Activated CD4-positive, alpha-beta T cell treated with anti-CD3 and anti-CD28 coated beads for 36 hours (primary cell): ENCODE measurements around the gene MDC1. TPM values are rescaled to one million over a fixed set of nuclear protein-coding genes. Genes with fewer than 3 reads are reported as not detected.
A peak's percentile ranks its signal among the peaks of the same experiment; 100 is the strongest.
"Not testable (repeated sequence)": the region's sequence is repeated elsewhere in the genome, so short reads cannot be mapped to it uniquely, and the experiment has no call there.

Experiments
- ATAC-seq: fragments of 200-7000 bp; cut with Tn5 transposase; one replicate; pipeline ENCODE4 v1.10.0; 2021; ENCODE audit warnings: mild to moderate bottlenecking, moderate library complexity
- CTCF ChIA-PET: fragments of 350-600 bp; sonication (Branson Sonifier 250); formaldehyde crosslinking; loops from one replicate; lab custom pipeline; 2021; ENCODE audit warnings: antibody characterized with exemption; lab: Charles Lee
- POLR2A ChIA-PET: fragments of 350-600 bp; sonication (Branson Sonifier 250); formaldehyde crosslinking; loops from one replicate; lab custom pipeline; 2021; ENCODE audit warnings: antibody characterized with exemption, inconsistent platforms; lab: Charles Lee
- DNase-seq: peaks from one replicate; pipeline ENCODE4 v3.0.0-alpha.2; 2020
- H3K27ac Mint-ChIP-seq: one replicate; pipeline ENCODE4 v1.8.0; 2021; ENCODE audit warnings: mixed read lengths
- H3K27me3 Mint-ChIP-seq: one replicate; pipeline ENCODE4 v1.8.0; 2021; ENCODE audit warnings: mixed read lengths
- H3K36me3 Mint-ChIP-seq: one replicate; pipeline ENCODE4 v1.8.0; 2021; ENCODE audit warnings: low read depth, mixed read lengths
- H3K4me1 Mint-ChIP-seq: one replicate; pipeline ENCODE4 v1.8.0; 2021; ENCODE audit warnings: mixed read lengths
- H3K4me3 Mint-ChIP-seq: one replicate; pipeline ENCODE4 v1.8.0; 2021; ENCODE audit warnings: mild to moderate bottlenecking, moderate library complexity, mixed read lengths
- H3K9me3 Mint-ChIP-seq: one replicate; pipeline ENCODE4 v1.8.0; 2021; ENCODE audit warnings: low read depth, mixed read lengths
- intact Hi-C, 2 experiments: fragments of 100-400 bp; cut with DNase I in 1 of 2; cut with micrococcal nuclease in 1 of 2; formaldehyde crosslinking; loops; one replicate each; pipeline versions ENCODE4 v1.14.2 to v1.15.1; 2022 to 2024; cut with DNase I, micrococcal nuclease
- total RNA-seq, 2 experiments: library from RNA; stranded (reverse); gene quantifications; one replicate each; pipeline ENCODE4 v1.2.3, GENCODE V29; 2021

Gene MDC1
- total RNA-seq, 2 experiments from 2014 or later = 92.0 to 101 TPM

DNA sequence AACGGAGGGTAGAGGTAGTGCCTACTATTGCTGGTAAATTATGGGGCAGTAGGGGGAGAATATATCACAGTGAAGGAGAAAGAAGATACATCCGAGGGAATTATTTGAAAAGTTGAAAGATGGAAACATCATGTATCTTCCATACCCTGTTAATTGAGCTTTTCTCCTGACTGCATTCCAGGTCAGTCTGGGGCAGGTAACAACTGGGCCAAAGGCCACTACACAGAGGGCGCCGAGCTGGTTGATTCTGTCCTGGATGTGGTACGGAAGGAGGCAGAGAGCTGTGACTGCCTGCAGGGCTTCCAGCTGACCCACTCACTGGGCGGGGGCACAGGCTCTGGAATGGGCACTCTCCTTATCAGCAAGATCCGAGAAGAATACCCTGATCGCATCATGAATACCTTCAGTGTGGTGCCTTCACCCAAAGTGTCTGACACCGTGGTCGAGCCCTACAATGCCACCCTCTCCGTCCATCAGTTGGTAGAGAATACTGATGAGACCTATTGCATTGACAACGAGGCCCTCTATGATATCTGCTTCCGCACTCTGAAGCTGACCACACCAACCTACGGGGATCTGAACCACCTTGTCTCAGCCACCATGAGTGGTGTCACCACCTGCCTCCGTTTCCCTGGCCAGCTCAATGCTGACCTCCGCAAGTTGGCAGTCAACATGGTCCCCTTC, 6.2 kb upstream of the MDC1 start:
- H3K9me3 Mint-ChIP-seq, ATAC-seq, DNase-seq, H3K27me3 Mint-ChIP-seq: not testable (repeated sequence)
- peaks cover 65% of the 10 kb centered on the region for H3K36me3 Mint-ChIP-seq
- H3K4me1 Mint-ChIP-seq = peaks cover 42% of the 10 kb centered on the region
- ChIA-PET POLR2A (interaction anchor here (0.5 to 2.7 kb wide), 7 partner anchors 12 to 328 kb away, joined by 3 to 18 read pairs (median 4); no protein-coding TSS in a partner anchor), CTCF (interaction anchor here (0.6 to 4.7 kb wide), 24 partner anchors 8 to 166 kb away, joined by 3 to 97 read pairs (median 4); partner anchors contain the start of genes ATAT1, DHX16 and PRR3)
- H3K4me3 Mint-ChIP-seq = peak overlapping the region; percentile 98
- H3K27ac Mint-ChIP-seq = peak overlapping the region; percentile 92
- intact Hi-C loops = loop anchor here (2.0 to 5.0 kb wide), 3 partner anchors 231 to 679 kb away; partner anchors contain the start of gene MICA (in 1 of the 2)

DNA sequence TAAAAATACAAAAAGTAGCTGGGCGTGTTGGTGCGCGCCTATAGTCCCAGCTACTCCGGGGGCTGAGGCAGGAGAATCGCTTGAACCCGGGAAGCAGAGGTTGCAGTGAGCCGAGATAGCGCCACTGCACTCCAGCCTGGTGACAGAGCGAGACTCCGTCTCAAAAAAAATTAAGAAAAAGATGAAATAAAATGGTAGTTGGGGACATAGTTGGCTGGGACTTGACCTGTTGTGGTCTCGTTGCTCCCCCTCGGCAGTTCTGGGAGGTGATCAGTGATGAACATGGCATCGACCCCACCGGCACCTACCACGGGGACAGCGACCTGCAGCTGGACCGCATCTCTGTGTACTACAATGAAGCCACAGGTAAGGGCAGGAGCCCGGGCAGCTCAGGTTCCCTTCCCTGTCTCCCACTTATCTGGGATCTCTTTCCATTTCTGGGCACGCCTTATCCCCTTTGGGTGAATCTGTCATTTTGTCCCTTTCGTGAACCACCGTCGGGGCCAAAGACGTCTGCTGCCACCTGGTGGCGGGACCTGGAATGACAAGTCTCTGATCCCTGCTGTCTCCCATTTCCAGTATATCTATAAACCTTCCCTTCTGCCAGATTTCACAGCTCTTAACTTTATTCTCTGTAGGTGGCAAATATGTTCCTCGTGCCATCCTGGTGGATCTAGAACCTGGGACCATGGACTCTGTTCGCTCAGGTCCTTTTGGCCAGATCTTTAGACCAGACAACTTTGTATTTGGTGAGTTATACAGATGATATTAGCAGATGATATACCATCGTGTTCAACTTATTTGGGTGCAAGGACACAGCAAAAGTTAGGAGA, 5.4 kb upstream of the MDC1 start:
- intact Hi-C loops = loop anchor here (1.0 to 5.0 kb wide), 4 partner anchors 43 to 680 kb away; partner anchors contain the start of gene MICA (in 1 of the 2)
- CTCF ChIA-PET = interaction anchor here (0.6 to 4.7 kb wide), 32 partner anchors 8 to 232 kb away, joined by 3 to 97 read pairs (median 4); partner anchors contain the start of genes ATAT1, DHX16, MRPS18B and PPP1R10

GRCh38 chr6:30722025-30722279, 4.9 kb upstream of the MDC1 start:
- H3K4me3 Mint-ChIP-seq = peak overlapping the region; percentile 98
- DNase-seq = peak; percentile 35
- peak overlapping the region; percentile 92 for H3K27ac Mint-ChIP-seq
- not testable (repeated sequence) for H3K27me3 Mint-ChIP-seq, H3K9me3 Mint-ChIP-seq, ATAC-seq
- intact Hi-C loops = loop anchor here (1.0 to 5.0 kb wide), 4 partner anchors 43 to 680 kb away; partner anchors contain the start of gene MICA (in 1 of the 2)
- ChIA-PET CTCF (interaction anchor here (0.7 to 4.7 kb wide), 24 partner anchors 8 to 232 kb away, joined by 3 to 97 read pairs (median 4); partner anchors contain the start of genes ATAT1, DHX16, MRPS18B and PPP1R10), POLR2A (interaction anchor here (0.6 to 2.7 kb wide), 7 partner anchors 9 to 106 kb away, joined by 3 to 20 read pairs (median 8); no protein-coding TSS in a partner anchor)
- H3K36me3 Mint-ChIP-seq = peaks cover 65% of the 10 kb centered on the region
- H3K4me1 Mint-ChIP-seq = peaks cover 46% of the 10 kb centered on the region

More for the DNA sequence above, 5.4 kb upstream of the MDC1 start:
- Mint-ChIP-seq H3K9me3 (no peaks in the 10 kb centered on the region), H3K27me3 (no peaks in the 10 kb centered on the region), H3K4me3 (peak overlapping the region; percentile 98), H3K27ac (peak overlapping the region; percentile 92), H3K36me3 (peaks cover 65% of the 10 kb centered on the region), H3K4me1 (peaks cover 45% of the 10 kb centered on the region)
- POLR2A ChIA-PET = interaction anchor here (0.6 to 2.7 kb wide), 7 partner anchors 8 to 107 kb away, joined by 3 to 20 read pairs (median 8); no protein-coding TSS in a partner anchor
- DNase-seq = peak; percentile 90
- ATAC-seq = no peak

DNA sequence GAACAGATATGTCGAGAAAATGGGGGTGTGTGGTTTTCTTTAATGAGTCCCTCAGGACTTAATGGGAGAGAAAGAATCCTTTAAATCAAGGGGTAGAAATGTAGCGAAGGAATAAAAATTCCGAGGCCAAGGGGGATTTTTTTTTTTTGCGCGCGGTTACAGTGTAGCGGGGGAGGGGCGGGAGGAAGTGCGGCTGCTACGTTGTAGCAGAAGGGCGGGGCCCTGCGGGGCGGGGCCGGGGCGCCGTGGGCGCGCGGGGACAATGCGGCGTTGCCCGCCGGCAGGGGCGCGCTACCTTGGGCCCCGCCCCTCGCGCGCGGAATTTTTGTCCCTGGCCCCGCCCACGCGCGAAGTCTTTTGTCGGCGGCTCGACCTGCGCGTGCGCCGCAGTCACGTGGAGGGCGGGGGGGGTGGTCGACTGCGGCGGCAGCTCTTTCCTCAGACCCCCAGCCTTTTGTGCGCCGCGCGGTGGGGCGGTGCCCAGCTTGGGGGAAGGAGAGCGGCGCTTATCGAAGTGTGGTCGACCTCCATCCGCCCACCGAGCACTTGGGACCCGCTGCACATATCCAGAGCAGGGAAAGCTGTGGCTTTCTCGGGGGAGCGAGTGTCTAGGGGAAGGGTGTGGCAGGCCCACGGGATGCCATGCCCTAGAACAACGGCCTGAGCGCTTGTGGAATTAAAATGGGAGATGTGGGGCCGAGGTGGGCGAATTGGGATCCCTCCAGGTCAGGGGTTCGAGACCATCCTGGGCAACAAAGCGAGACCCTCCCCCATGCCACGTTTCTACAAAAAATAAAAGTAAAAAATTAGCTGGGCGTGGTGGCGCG, 4.3 kb upstream of the MDC1 start:
- ChIA-PET POLR2A (interaction anchor here (0.6 to 2.7 kb wide), 7 partner anchors 9 to 106 kb away, joined by 3 to 20 read pairs (median 8); partner anchors contain the start of gene IER3), CTCF (interaction anchor here (0.6 to 4.7 kb wide), 19 partner anchors 10 to 231 kb away, joined by 3 to 97 read pairs (median 4); partner anchors contain the start of genes DHX16, MRPS18B and PPP1R10)
- Mint-ChIP-seq H3K4me3 (peak overlapping the region; percentile 98), H3K9me3 (no peaks in the 10 kb centered on the region), H3K27ac (peak overlapping the region; percentile 95), H3K27me3 (no peaks in the 10 kb centered on the region), H3K4me1 (peaks cover 50% of the 10 kb centered on the region), H3K36me3 (peaks cover 67% of the 10 kb centered on the region)
- ATAC-seq (peak; percentile 13), DNase-seq (peak; percentile 98)
- intact Hi-C loops = loop anchor here (1.0 to 5.0 kb wide), 16 partner anchors 13 to 681 kb away; partner anchors contain the start of genes FLOT1 (in 2 of the 2), MRPS18B (in 2 of the 2), PPP1R10 (in 2 of the 2) and ABCF1 (in 1 of the 2)

DNA sequence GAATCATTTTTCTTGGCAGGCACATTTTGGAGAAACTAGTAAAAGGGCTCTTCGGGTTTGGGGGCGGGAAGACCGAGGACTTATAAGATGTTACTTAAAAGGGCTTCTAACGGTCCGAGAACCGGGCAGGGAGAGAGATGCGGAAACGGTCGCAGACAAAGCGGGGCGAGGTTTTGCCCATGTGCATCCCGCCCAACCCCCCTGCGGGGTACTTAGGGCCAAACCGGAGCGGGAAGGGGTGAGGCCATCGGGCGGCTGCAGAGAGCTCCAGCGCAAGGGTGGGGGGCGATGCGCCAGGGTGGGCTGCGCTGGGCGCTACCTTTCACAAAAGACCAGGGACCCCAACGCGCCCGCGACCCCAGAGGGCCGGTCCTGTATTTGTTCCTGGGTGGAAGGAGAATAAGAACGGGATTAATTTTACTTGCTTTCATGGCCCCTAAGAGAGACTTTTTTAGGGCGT, 3.7 kb upstream of the MDC1 start:
- no peak for ATAC-seq
- intact Hi-C loops = loop anchor here (1.0 to 5.0 kb wide), 14 partner anchors 14 to 682 kb away; partner anchors contain the start of genes FLOT1 (in 2 of the 2), MRPS18B (in 2 of the 2), PPP1R10 (in 2 of the 2) and ABCF1 (in 1 of the 2)
- H3K27ac Mint-ChIP-seq = peak overlapping the region; percentile 95

GRCh38 chr6:30719791-30720737, 3.0 kb upstream of the MDC1 start, which contains the start of gene TUBB:
Gene TUBB, plus strand, starts transcription at chr6:30720352. Its CDS starts 155 bp downstream, at chr6:30720507.
- POLR2A ChIA-PET = interaction anchor here (1.1 to 2.3 kb wide), 3 partner anchors 11 to 38 kb away, joined by 5 to 20 read pairs (median 11); no protein-coding TSS in a partner anchor
- peak within 1 kb of the TSS; percentile 98 for H3K4me3 Mint-ChIP-seq
- peak; percentile 98 for DNase-seq

More for the DNA sequence above, 3.7 kb upstream of the MDC1 start:
- ChIA-PET POLR2A (interaction anchor here (0.6 to 2.7 kb wide), 6 partner anchors 10 to 42 kb away, joined by 3 to 20 read pairs (median 10); partner anchors contain the start of gene IER3), CTCF (interaction anchor here (0.6 to 4.7 kb wide), 9 partner anchors 10 to 108 kb away, joined by 3 to 97 read pairs (median 8); partner anchors contain the start of gene DHX16)
- peak overlapping the region; percentile 98 for H3K4me3 Mint-ChIP-seq
- H3K4me1 Mint-ChIP-seq = peaks cover 55% of the 10 kb centered on the region
- DNase-seq = peak; percentile 82
- no peaks in the 10 kb centered on the region for H3K9me3 Mint-ChIP-seq
- H3K27me3 Mint-ChIP-seq = no peaks in the 10 kb centered on the region
- peaks cover 68% of the 10 kb centered on the region for H3K36me3 Mint-ChIP-seq

DNA sequence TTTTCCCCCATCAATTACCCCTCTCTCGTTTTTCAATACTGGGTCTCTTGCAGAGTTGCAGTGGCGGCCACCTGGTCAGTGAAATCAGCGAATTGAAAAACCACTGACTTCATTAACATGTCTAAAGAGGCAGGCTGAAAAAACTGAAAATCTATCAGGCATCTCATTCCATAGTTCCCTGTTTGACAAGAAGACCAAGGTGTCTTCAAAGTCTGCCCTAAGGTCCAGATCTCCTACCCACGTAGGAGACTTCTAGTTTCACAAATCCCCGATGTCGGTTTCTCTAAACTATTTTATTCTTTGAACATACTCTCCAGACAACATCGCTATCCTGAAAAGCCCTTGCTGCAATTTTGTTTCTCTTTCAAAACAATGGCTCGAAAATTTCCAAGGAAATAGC, 2.3 kb upstream of the MDC1 start:
- intact Hi-C loops = loop anchor here in 1 of 2 experiments (10.0 kb wide), 1 partner anchor 435 kb away; the partner anchor contains the start of genes CCHCR1 and TCF19
- Mint-ChIP-seq H3K27ac (peak overlapping the region; percentile 95), H3K27me3 (no peaks in the 10 kb centered on the region), H3K9me3 (no peaks in the 10 kb centered on the region), H3K4me3 (peak overlapping the region; percentile 98), H3K4me1 (peaks cover 57% of the 10 kb centered on the region), H3K36me3 (peaks cover 68% of the 10 kb centered on the region)
- ChIA-PET POLR2A (interaction anchor here (0.7 kb wide), 1 partner anchor 18 kb away, joined by 3 read pairs; no protein-coding TSS in a partner anchor), CTCF (interaction anchor here (0.8 to 2.1 kb wide), 6 partner anchors 8 to 106 kb away, joined by 3 to 12 read pairs (median 4); no protein-coding TSS in a partner anchor)
- ATAC-seq (no peak), DNase-seq (no peak)

More at GRCh38 chr6:30719791-30720737, 3.0 kb upstream of the MDC1 start, which contains the start of gene TUBB:
- CTCF ChIA-PET = interaction anchor here (0.8 to 4.2 kb wide), 6 partner anchors 9 to 68 kb away, joined by 3 to 22 read pairs (median 5); partner anchors contain the start of gene DHX16
- H3K36me3 Mint-ChIP-seq = peaks cover 68% of the 10 kb centered on the region
- intact Hi-C loops = loop anchor here (2.0 to 10.0 kb wide), 8 partner anchors 15 to 682 kb away; partner anchors contain the start of genes C6orf136 (in 1 of the 2), CCHCR1 (in 1 of the 2), FLOT1 (in 1 of the 2) and MICA (in 1 of the 2)
- peak; percentile 74 for ATAC-seq
- peaks cover 58% of the 10 kb centered on the region for H3K4me1 Mint-ChIP-seq
- no peaks in the 10 kb centered on the region for H3K9me3 Mint-ChIP-seq
- H3K27ac Mint-ChIP-seq = peak within 1 kb of the TSS; percentile 95
- H3K27me3 Mint-ChIP-seq = no peaks in the 10 kb centered on the region

DNA sequence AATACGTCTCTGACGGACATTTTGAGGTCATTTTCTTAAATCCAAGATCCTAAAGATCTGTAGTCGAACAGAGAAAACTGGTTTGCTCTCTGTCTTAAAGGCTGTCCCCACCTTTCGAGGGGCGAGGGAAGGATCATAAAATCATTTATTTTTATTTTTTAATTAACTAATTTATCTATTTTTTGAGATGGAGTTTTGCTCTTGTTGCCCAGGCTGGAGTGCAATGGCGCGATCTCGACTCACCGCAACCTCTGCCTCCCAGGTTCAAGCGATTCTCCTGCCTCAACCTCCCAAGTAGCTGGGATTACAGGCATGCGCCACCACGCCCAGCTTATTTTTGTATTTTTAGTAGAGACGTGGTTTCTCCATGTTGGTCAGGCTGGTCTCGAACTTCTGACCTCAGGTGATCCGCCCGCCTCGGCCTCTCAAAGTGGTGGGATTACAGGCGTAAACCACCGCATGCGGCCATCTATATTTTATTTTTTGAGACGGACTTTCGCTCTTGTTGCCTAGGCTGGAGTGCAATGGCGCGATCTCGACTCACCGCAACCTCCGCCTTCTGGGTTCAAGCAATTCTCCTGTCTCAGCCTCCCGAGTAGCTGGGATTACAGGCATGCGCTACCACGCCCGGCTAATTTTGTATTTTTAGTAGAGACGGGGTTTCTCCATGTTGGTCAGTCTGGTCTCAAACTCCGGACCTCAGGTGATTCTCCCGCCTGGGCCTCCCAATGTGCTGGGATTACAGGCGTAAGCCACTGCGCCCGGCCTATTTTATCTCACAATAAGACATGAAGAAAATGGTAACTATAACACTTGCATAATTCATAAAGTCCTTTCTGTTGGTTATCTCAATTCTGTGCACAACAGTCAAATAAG, 1.0 kb upstream of the MDC1 start:
- Mint-ChIP-seq H3K4me3 (peak overlapping the region; percentile 98), H3K27ac (peak overlapping the region; percentile 97), H3K4me1 (peaks cover 44% of the 10 kb centered on the region), H3K36me3 (peaks cover 61% of the 10 kb centered on the region)
- intact Hi-C loops = loop anchor here (1.0 to 10.0 kb wide), 11 partner anchors 27 to 437 kb away; partner anchors contain the start of genes MRPS18B (in 2 of the 2), PPP1R10 (in 2 of the 2), ABCF1 (in 1 of the 2) and C6orf136 (in 1 of the 2)
- H3K9me3 Mint-ChIP-seq, ATAC-seq, H3K27me3 Mint-ChIP-seq, DNase-seq: not testable (repeated sequence)
- CTCF ChIA-PET = interaction anchor here (0.6 to 2.1 kb wide), 13 partner anchors 13 to 369 kb away, joined by 3 to 13 read pairs (median 5); no protein-coding TSS in a partner anchor
- POLR2A ChIA-PET = interaction anchor here (0.5 to 1.8 kb wide), 12 partner anchors 13 to 459 kb away, joined by 3 to 20 read pairs (median 5); partner anchors contain the start of genes ABCF1, DHX16 and NRM
